MCF 10A (cell line): ENCODE results near the gene ADARB2. TPM values are rescaled to one million over a fixed set of nuclear protein-coding genes. Genes with fewer than 3 reads are reported as not detected.

ENCODE experiments used
- BruUV-seq: library from RNA; stranded (reverse); fragments of 400-500 nt; replicated peaks from 2 replicates; lab custom pipeline; 2021; lab: Mats Ljungman, UMichigan
- CTCF ChIA-PET: fragments of 300-600 bp; sonication (Branson Sonifier 250); formaldehyde crosslinking; extraction: SDS; loops from one replicate; lab custom pipeline; 2021; ENCODE audit warnings: antibody characterized with exemption, inconsistent platforms; lab: Yijun Ruan, JAX
- POLR2A ChIA-PET: fragments of 300-600, 350-650 bp; sonication (Branson Sonifier 250); formaldehyde crosslinking; extraction: SDS; loops from one replicate; lab custom pipeline; 2020; ENCODE audit warnings: antibody characterized with exemption, inconsistent platforms; lab: Yijun Ruan, JAX
- DNase-seq: peaks from one replicate; pipeline ENCODE4 v3.0.0-alpha.2; 2018; ENCODE audit not compliant: unreplicated experiment
- H3K27ac Mint-ChIP-seq: one replicate; pipeline ENCODE4 v1.8.0; 2022; ENCODE audit warnings: mild to moderate bottlenecking, low read depth, mixed read lengths; ENCODE audit not compliant: unreplicated experiment
- H3K27me3 Mint-ChIP-seq: one replicate; pipeline ENCODE4 v1.8.0; 2022; ENCODE audit warnings: mixed read lengths; ENCODE audit not compliant: insufficient read depth, unreplicated experiment
- H3K36me3 Mint-ChIP-seq: one replicate; pipeline ENCODE4 v1.8.0; 2022; ENCODE audit warnings: mild to moderate bottlenecking, moderate library complexity, mixed read lengths; ENCODE audit not compliant: insufficient read depth, unreplicated experiment
- H3K4me1 Mint-ChIP-seq: one replicate; pipeline ENCODE4 v1.8.0; 2022; ENCODE audit warnings: mixed read lengths; ENCODE audit not compliant: insufficient read depth, unreplicated experiment
- H3K4me3 Mint-ChIP-seq: one replicate; pipeline ENCODE4 v1.8.0; 2022; ENCODE audit warnings: mild to moderate bottlenecking, moderate library complexity, mixed read lengths; ENCODE audit not compliant: unreplicated experiment
- H3K9me3 Mint-ChIP-seq: one replicate; pipeline ENCODE4 v1.8.0; 2022; ENCODE audit warnings: mixed read lengths; ENCODE audit not compliant: unreplicated experiment
- intact Hi-C: fragments of 100-400 bp; cut with micrococcal nuclease; formaldehyde crosslinking; loops from 2 replicates; pipeline ENCODE4 v1.14.1; 2022
- total RNA-seq: library from RNA; stranded (reverse); gene quantifications from 2 replicates; pipeline ENCODE4 v1.2.3, GENCODE V29; 2022
- TF ChIP-seq, protein P1 (sequence below): fragments of 200-600 bp; IDR thresholded peaks from one replicate; pipeline ENCODE4 v1.8.0; 2022; ENCODE audit warnings: antibody characterized with exemption, mild to moderate bottlenecking; ENCODE audit not compliant: unreplicated experiment

The ADARB2 gene
- total RNA-seq, 1 experiment from 2014 or later: 0.96 TPM

DNA sequence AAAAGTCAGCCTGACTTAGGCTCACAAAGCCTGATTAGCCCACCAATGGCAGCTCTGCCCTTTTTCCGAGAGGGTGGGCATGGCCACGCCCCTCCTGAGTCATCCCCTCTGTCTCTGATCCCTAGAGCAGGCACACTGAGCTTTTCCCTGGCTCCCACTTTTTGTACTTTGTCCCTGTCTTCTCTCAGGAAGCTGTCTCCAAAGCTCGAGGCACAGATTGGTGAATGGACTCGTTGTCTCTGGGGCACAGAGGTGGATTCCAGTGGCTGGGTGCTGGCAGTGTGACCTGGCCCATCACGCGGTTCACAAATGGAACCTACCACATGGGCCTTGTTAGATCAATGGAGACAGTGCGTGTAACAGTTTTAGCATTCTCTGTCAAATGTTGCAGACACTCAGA, 367.7 kb downstream of the ADARB2 start:
- Mint-ChIP-seq H3K4me1 (no peaks in the 10 kb centered on the region), H3K4me3 (no peak overlapping the region), H3K27ac (no peak overlapping the region), H3K27me3 (no peaks in the 10 kb centered on the region), H3K36me3 (no peaks in the 10 kb centered on the region), H3K9me3 (no peaks in the 10 kb centered on the region)
- DNase-seq: no peak
- POLR2A ChIA-PET: no interaction called here
- no TSS peak for BruUV-seq
- TF ChIP-seq, protein P1, sequence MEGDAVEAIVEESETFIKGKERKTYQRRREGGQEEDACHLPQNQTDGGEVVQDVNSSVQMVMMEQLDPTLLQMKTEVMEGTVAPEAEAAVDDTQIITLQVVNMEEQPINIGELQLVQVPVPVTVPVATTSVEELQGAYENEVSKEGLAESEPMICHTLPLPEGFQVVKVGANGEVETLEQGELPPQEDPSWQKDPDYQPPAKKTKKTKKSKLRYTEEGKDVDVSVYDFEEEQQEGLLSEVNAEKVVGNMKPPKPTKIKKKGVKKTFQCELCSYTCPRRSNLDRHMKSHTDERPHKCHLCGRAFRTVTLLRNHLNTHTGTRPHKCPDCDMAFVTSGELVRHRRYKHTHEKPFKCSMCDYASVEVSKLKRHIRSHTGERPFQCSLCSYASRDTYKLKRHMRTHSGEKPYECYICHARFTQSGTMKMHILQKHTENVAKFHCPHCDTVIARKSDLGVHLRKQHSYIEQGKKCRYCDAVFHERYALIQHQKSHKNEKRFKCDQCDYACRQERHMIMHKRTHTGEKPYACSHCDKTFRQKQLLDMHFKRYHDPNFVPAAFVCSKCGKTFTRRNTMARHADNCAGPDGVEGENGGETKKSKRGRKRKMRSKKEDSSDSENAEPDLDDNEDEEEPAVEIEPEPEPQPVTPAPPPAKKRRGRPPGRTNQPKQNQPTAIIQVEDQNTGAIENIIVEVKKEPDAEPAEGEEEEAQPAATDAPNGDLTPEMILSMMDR: no peak
- intact Hi-C loops: loop anchor here (2.0 kb wide), 1 partner anchor 259 kb away; no protein-coding TSS in a partner anchor
- CTCF ChIA-PET: interaction anchor here (0.7 to 0.8 kb wide), 2 partner anchors 175 to 347 kb away, joined by 3 to 4 read pairs; no protein-coding TSS in a partner anchor

DNA sequence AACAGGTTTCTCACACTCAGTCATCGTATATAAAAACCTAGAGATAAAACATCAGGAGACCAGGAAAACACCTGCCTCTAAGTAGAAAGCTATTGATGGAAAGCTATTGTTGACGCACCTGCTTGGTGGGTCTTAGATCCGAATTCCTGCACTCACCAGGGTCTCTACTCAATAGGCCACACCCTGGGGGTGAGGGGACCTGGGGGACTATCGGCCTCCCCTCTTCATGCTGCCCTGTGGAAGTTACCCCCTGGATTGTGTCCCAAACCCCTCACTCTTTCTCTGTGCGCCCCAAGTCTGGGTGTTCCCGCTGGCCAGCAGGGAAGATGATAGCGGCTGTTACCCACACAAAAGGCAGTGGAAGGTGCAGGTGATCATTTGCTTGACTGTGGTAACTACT, 368.1 kb downstream of the ADARB2 start:
- H3K36me3 Mint-ChIP-seq: no peaks in the 10 kb centered on the region
- CTCF ChIA-PET: interaction anchor here (0.8 to 1.0 kb wide), 4 partner anchors 15 to 348 kb away, joined by 3 to 5 read pairs (median 4); no protein-coding TSS in a partner anchor
- no peaks in the 10 kb centered on the region for H3K9me3 Mint-ChIP-seq
- no TSS peak for BruUV-seq
- no peaks in the 10 kb centered on the region for H3K27me3 Mint-ChIP-seq
- H3K4me3 Mint-ChIP-seq: no peak overlapping the region
- POLR2A ChIA-PET: interaction anchor here (0.7 kb wide), 1 partner anchor 97 kb away, joined by 3 read pairs; no protein-coding TSS in a partner anchor
- TF ChIP-seq, protein P1: no peak
- no peak for DNase-seq
- H3K27ac Mint-ChIP-seq: no peak overlapping the region
- intact Hi-C loops: loop anchor here (2.0 kb wide), 1 partner anchor 258 kb away; no protein-coding TSS in a partner anchor
- H3K4me1 Mint-ChIP-seq: no peaks in the 10 kb centered on the region

DNA sequence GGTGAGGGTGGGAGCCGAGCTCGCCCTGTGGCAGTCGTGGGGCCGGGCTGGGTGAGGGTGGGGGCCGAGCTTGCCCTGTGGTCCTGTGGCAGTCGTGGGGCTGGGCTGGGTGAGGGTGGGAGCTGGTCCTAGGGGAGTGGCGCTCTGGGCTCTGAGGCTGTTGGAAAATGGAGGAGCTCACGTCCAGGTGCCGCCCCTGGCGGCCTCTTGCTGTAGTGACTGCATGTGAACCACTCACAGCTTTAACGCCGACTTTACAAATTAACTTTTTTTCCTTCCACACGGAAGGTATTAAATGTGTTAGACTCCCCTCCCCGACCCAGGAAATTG, 368.5 kb downstream of the ADARB2 start:
- Mint-ChIP-seq H3K27ac (no peak overlapping the region), H3K27me3 (no peaks in the 10 kb centered on the region), H3K36me3 (no peaks in the 10 kb centered on the region), H3K4me1 (no peaks in the 10 kb centered on the region), H3K4me3 (no peak overlapping the region), H3K9me3 (no peaks in the 10 kb centered on the region)
- no TSS peak for BruUV-seq
- TF ChIP-seq, protein P1: peak; percentile 59
- intact Hi-C loops: loop anchor here (2.0 kb wide), 1 partner anchor 258 kb away; no protein-coding TSS in a partner anchor
- POLR2A ChIA-PET: interaction anchor here (0.7 kb wide), 1 partner anchor 97 kb away, joined by 3 read pairs; no protein-coding TSS in a partner anchor
- peak; percentile 45 for DNase-seq
- CTCF ChIA-PET: interaction anchor here (0.6 to 1.0 kb wide), 6 partner anchors 15 to 1606 kb away, joined by 3 to 5 read pairs (median 3); no protein-coding TSS in a partner anchor

DNA sequence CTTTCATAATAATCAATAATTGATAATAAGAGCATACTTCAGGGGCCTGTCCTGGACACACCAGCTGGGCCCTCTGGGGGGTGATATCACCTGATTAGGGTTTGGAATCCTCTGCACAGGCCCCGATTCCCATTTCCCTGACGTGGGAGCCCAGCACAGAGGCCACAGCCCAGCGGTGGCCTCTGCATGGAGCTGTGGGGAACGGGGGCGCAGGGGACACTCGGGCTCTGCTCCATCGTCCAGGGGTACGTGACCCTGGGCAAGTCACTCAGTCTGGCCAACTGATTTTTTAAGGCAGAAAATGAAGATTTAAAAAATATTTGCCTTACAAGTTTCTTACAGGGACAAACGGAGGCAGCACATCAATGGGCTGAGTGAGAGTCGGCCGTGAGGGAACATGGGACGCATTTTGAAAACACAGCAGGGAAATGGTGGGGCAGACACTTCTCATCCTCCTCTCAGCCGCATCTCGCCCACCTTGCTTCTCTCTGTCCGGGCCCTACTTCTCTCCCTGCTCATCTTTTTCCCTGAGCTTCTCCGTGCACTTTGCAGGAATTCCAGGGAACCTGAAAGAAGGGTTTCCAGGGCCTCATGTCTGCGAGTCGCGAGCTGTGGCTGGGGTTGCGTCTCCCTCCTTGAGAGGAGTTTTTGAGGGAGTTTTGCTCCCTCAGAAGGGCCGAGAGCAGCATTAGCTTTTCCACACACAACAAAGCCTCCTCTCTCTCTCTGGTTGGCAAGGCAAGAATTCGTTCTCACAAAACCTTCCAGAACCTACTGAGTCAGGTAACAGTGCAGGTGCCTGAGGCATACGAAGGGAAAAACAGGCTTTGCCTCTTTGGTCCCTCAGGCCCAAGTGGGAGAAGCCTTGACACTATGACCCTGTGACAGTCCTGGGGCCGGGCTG, 369.1 kb downstream of the ADARB2 start:
- no peak overlapping the region for H3K27ac Mint-ChIP-seq
- H3K4me1 Mint-ChIP-seq: no peaks in the 10 kb centered on the region
- DNase-seq: no peak
- H3K4me3 Mint-ChIP-seq: no peak overlapping the region
- H3K9me3 Mint-ChIP-seq: no peaks in the 10 kb centered on the region
- no peaks in the 10 kb centered on the region for H3K27me3 Mint-ChIP-seq
- POLR2A ChIA-PET: interaction anchor here (0.7 kb wide), 1 partner anchor 98 kb away, joined by 3 read pairs; no protein-coding TSS in a partner anchor
- intact Hi-C loops: loop anchor here (2.0 kb wide), 1 partner anchor 257 kb away; no protein-coding TSS in a partner anchor
- no TSS peak for BruUV-seq
- CTCF ChIA-PET: interaction anchor here (0.6 to 1.0 kb wide), 6 partner anchors 16 to 1606 kb away, joined by 3 to 5 read pairs (median 3); no protein-coding TSS in a partner anchor
- H3K36me3 Mint-ChIP-seq: no peaks in the 10 kb centered on the region
- TF ChIP-seq, protein P1: no peak
